ENCODE data around the gene ADD1. TPM values are rescaled to one million over a fixed set of nuclear protein-coding genes. Genes with fewer than 3 reads are reported as not detected.

The ADD1 gene
- total and polyA plus RNA-seq, 2 donors (not counting 1 experiment from before 2014, with no cell fraction given), result 164 to 171 TPM

- no peak for DNase-seq (ENCODE audit: low read depth in 2 of 2)
- H3K36me3 ChIP-seq (ENCODE audit: control insufficient read depth, insufficient read depth, low read length), result peaks cover 19% of the 10 kb centered on the region
Observed at GRCh38 chr4:2835978-2836377, 7.7 kb upstream of the ADD1 start.

GRCh38 chr4:2836391-2836859 is 7.2 kb upstream of the ADD1 start:
- H3K4me1 ChIP-seq (ENCODE audit: control insufficient read depth, extremely low read depth, insufficient read depth, low read length), result peaks cover 5% of the 10 kb centered on the region
- no peak overlapping the region for H3K4me2 ChIP-seq (ENCODE audit: extremely low read depth, insufficient read depth, low read length)
- peaks cover 18% of the 10 kb centered on the region for H3K36me3 ChIP-seq (ENCODE audit: control insufficient read depth, insufficient read depth, low read length)
- no peak overlapping the region for H2AFZ ChIP-seq (ENCODE audit: low read length)
- H3K9me3 ChIP-seq (ENCODE audit: control insufficient read depth, insufficient read depth, low read depth, low read length), result no peaks in the 10 kb centered on the region
- TF ChIP-seq EZH2 (IDR thresholded peaks at IDR 0.05; ENCODE audit: low read length, missing control alignments) (no peak), CTCF (conservative IDR thresholded peaks at IDR 0.05 in 1 of 2, IDR thresholded peaks at IDR 0.05 in 1 of 2; ENCODE audit: low read depth in 1 of 2, low read length in 2 of 2) (no peak)
- no peak for DNase-seq (ENCODE audit: low read depth in 2 of 2)
- no peaks in the 10 kb centered on the region for H3K79me2 ChIP-seq (ENCODE audit: control insufficient read depth, insufficient read depth, low read length)
- H3K9ac ChIP-seq (ENCODE audit: insufficient read depth, low read length), result no peak overlapping the region
- H3K27me3 ChIP-seq (ENCODE audit: control insufficient read depth, insufficient read depth, low read length), result no peaks in the 10 kb centered on the region
- no peak overlapping the region for H3K4me3 ChIP-seq (replicated peaks in 1 of 4; ENCODE audit: control extremely low read depth in 1 of 4, insufficient read depth in 1 of 4, low read depth in 3 of 4, low read length in 4 of 4)
- no peak overlapping the region for H3K27ac ChIP-seq (ENCODE audit: insufficient read depth, low read length)
- no peaks in the 10 kb centered on the region for H4K20me1 ChIP-seq (ENCODE audit: control insufficient read depth, extremely low read depth, insufficient read depth, low read length)

More at GRCh38 chr4:2835978-2836377, 7.7 kb upstream of the ADD1 start:
- H3K79me2 ChIP-seq (ENCODE audit: control insufficient read depth, insufficient read depth, low read length), result no peaks in the 10 kb centered on the region
- H3K27ac ChIP-seq (ENCODE audit: insufficient read depth, low read length), result no peak overlapping the region
- TF ChIP-seq CTCF (conservative IDR thresholded peaks at IDR 0.05 in 1 of 2, IDR thresholded peaks at IDR 0.05 in 1 of 2; ENCODE audit: low read depth in 1 of 2, low read length in 2 of 2), result no peak
- TF ChIP-seq EZH2 (IDR thresholded peaks at IDR 0.05; ENCODE audit: low read length, missing control alignments), result no peak
- H4K20me1 ChIP-seq (ENCODE audit: control insufficient read depth, extremely low read depth, insufficient read depth, low read length), result no peaks in the 10 kb centered on the region
- no peaks in the 10 kb centered on the region for H3K9me3 ChIP-seq (ENCODE audit: control insufficient read depth, insufficient read depth, low read depth, low read length)
- H3K4me2 ChIP-seq (ENCODE audit: extremely low read depth, insufficient read depth, low read length), result no peak overlapping the region
- H2AFZ ChIP-seq (ENCODE audit: low read length), result no peak overlapping the region
- H3K27me3 ChIP-seq (ENCODE audit: control insufficient read depth, insufficient read depth, low read length), result no peaks in the 10 kb centered on the region
- peaks cover 5% of the 10 kb centered on the region for H3K4me1 ChIP-seq (ENCODE audit: control insufficient read depth, extremely low read depth, insufficient read depth, low read length)
- no peak overlapping the region for H3K9ac ChIP-seq (ENCODE audit: insufficient read depth, low read length)
- no peak overlapping the region for H3K4me3 ChIP-seq (replicated peaks in 1 of 4; ENCODE audit: control extremely low read depth in 1 of 4, insufficient read depth in 1 of 4, low read depth in 3 of 4, low read length in 4 of 4)

GRCh38 chr4:2837110-2837903 is 6.3 kb upstream of the ADD1 start:
- Histone ChIP-seq H3K27ac (ENCODE audit: insufficient read depth, low read length) (peak overlapping the region; percentile 43), H3K9me3 (ENCODE audit: control insufficient read depth, insufficient read depth, low read depth, low read length) (no peaks in the 10 kb centered on the region), H3K4me3 (replicated peaks in 1 of 4; ENCODE audit: control extremely low read depth in 1 of 4, insufficient read depth in 1 of 4, low read depth in 3 of 4, low read length in 4 of 4) (peak overlapping the region in 1 of 4 experiments; percentile 37), H3K4me2 (ENCODE audit: extremely low read depth, insufficient read depth, low read length) (peak overlapping the region; percentile 75), H3K79me2 (ENCODE audit: control insufficient read depth, insufficient read depth, low read length) (no peaks in the 10 kb centered on the region), H3K4me1 (ENCODE audit: control insufficient read depth, extremely low read depth, insufficient read depth, low read length) (peaks cover 5% of the 10 kb centered on the region), H3K27me3 (ENCODE audit: control insufficient read depth, insufficient read depth, low read length) (no peaks in the 10 kb centered on the region), H3K9ac (ENCODE audit: insufficient read depth, low read length) (no peak overlapping the region), H4K20me1 (ENCODE audit: control insufficient read depth, extremely low read depth, insufficient read depth, low read length) (no peaks in the 10 kb centered on the region), H3K36me3 (ENCODE audit: control insufficient read depth, insufficient read depth, low read length) (peaks cover 14% of the 10 kb centered on the region), H2AFZ (ENCODE audit: low read length) (peak overlapping the region; percentile 63)
- TF ChIP-seq CTCF (conservative IDR thresholded peaks at IDR 0.05 in 1 of 2, IDR thresholded peaks at IDR 0.05 in 1 of 2; ENCODE audit: low read depth in 1 of 2, low read length in 2 of 2) (no peak), EZH2 (IDR thresholded peaks at IDR 0.05; ENCODE audit: low read length, missing control alignments) (no peak)
- DNase-seq (ENCODE audit: low read depth in 2 of 2), result no peak

Measured in fibroblast of lung (primary cell).